Gastrocnemius medialis (tissue), 4 donors: Measurements from ENCODE around the gene RBKS.

Experiments used
- CTCF ChIP-seq, 5 experiments: fragments of 450-650 bp in 3 of 5; fragments of 200-600 bp in 2 of 5; sonication (generic) in 2 of 5; IDR thresholded peaks in 4 of 5; conservative IDR thresholded peaks in 1 of 5; 1 replicate in 4 of 5; 2 replicates in 1 of 5; pipeline ENCODE4 v1.5.1; 2016 to 2019; ENCODE audit warnings: antibody characterized with exemption in 5 of 5, mild to moderate bottlenecking in 3 of 5, moderate library complexity in 3 of 5
- POLR2A ChIP-seq, 2 donors: fragments of 450-650 bp; IDR thresholded peaks; one replicate each; pipeline ENCODE4 v1.6.1; 2017; ENCODE audit warnings: antibody characterized with exemption in 2 of 2, mild to moderate bottlenecking in 2 of 2, moderate library complexity in 2 of 2

DNA sequence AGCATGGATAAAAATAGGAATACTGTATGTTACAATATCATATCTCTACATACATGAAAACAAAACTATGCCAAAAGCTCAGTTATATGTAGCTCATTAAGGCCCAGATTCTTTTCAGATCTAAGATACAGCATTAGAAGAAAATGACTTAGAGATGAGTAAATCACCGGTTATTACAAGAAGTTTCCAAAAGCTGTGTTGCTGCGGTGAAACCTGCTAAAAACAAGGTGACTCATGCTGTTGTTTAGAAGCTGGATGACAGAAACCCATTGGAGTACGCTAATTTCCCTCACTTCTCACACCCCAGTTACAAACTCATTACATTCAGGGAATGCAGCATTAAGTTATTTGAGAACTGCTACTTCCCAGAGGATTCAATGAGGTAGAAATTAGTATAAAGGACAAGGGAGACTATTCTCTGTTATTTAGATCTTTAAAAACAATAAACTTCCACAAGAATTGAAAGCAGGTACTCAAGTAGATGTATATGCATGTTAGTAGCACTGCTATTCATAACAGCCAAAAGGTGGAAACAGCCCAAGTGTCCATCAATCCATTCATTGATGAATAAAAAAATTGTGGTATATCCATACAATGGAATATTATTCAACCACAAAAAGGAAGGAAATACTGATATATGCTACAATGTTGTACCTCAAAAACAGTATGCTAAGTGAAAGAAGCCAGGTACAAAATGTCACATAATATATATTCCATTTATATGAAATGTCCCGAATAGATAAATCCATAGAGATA is 32.6 kb downstream of the RBKS start:
- TF ChIP-seq CTCF (IDR thresholded peaks at IDR 0.05 in 4 of 5, conservative IDR thresholded peaks at IDR 0.05 in 1 of 5) = no peak
- TF ChIP-seq POLR2A (IDR thresholded peaks at IDR 0.05) = no peak
